ENCODE results near the gene DLGAP1. TPM values are rescaled to one million over a fixed set of nuclear protein-coding genes. Genes with fewer than 3 reads are reported as not detected.

The DLGAP1 gene
- total and polyA plus RNA-seq, 5 donors, result 0.11 to 0.31 (median 0.20) TPM; not detected in 1

DNA sequence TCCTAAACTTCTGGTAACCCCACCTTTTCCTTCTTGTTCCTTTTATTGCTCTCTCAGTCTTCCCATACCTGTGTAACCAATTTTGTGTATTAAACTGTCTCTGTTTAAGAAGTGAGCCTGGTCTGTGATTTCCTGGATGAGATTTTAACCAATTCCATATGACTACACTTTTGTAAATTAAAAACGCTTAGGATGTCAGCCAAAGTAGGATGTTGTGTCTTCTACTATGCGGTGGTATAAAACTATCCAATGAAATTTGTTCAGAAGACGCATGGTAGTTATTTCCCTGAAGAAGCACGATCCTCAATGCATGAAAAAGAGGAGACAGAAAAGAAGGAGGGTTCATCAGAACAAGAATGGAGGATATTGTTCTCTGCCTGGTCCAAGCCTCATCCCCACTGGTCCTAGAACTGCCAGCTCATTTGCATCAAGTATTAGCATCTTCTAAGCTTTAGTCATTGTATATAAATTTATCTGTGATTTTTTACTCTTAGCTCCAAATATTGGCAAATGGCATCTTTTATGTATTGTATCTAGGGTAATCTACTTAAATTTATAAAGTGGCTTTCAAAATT lies 877.7 kb downstream of the DLGAP1 start:
- Histone ChIP-seq H3K27ac (ENCODE audit: low read length) (no peak overlapping the region), H3K4me1 (ENCODE audit: control insufficient read depth, insufficient read depth, low read length) (no peaks in the 10 kb centered on the region), H3K4me3 (ENCODE audit: low read length) (no peak overlapping the region), H3K9me3 (ENCODE audit: control insufficient read depth, low read length) (no peaks in the 10 kb centered on the region), H3K27me3 (ENCODE audit: control insufficient read depth, insufficient read depth) (no peaks in the 10 kb centered on the region)
- intact Hi-C loops (cut with DNase I), result no loop called here
- ATAC-seq (no peak), DNase-seq (no peak)
- WGBS, result 93% methylated on average over 4 of the region's 4 CpGs

DNA sequence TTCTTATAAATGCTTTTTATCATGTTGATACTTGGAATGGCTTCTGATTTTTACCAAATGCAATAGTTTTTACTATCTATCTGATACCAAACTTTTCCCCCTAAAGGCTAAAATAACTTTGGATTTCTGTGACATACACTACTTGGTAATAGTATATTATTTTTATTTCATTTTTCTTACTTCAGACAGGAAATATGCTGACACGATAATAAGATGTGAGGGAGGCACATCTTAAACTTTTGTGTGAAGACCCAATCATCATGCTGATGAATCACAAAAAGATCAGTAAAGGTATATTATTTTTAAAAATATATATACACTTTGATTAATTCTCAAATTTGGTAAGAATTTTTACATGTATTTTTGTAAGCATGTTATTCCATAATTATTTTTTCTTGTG lies 882.3 kb downstream of the DLGAP1 start:
- intact Hi-C loops (cut with DNase I), result no loop called here
- Histone ChIP-seq H3K27ac (ENCODE audit: low read length) (no peak overlapping the region), H3K4me1 (ENCODE audit: control insufficient read depth, insufficient read depth, low read length) (no peaks in the 10 kb centered on the region), H3K4me3 (ENCODE audit: low read length) (no peak overlapping the region), H3K27me3 (ENCODE audit: control insufficient read depth, insufficient read depth) (no peaks in the 10 kb centered on the region), H3K9me3 (ENCODE audit: control insufficient read depth, low read length) (no peaks in the 10 kb centered on the region)
- DNase-seq, result no peak
- 71% methylated on average over 1 of the region's 1 CpG for WGBS
- ATAC-seq, result no peak

DNA sequence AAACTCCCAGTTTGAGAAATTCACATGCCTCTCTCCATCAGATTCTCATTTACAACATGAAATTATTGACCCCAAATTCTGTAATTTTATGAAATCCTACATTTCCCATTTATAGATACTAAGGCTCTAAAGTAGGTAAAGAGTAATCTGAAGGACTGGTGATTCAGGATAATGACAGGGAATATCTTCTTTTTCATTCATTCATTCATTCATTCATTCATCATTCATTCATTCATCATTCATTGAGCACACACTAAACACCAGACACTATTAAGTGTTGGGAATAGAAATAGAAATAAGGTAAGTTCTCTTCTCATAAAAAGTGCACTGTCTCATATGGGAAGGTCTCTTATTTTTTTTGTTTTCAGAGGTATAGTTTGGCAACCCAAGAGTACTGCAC lies 888.3 kb downstream of the DLGAP1 start:
- no peak overlapping the region for H3K4me3 ChIP-seq (ENCODE audit: low read length)
- ATAC-seq (no peak), DNase-seq (no peak)
- H3K27me3 ChIP-seq (ENCODE audit: control insufficient read depth, insufficient read depth), result no peaks in the 10 kb centered on the region
- H3K27ac ChIP-seq (ENCODE audit: low read length), result no peak overlapping the region
- H3K9me3 ChIP-seq (ENCODE audit: control insufficient read depth, low read length), result no peaks in the 10 kb centered on the region
- intact Hi-C loops (cut with DNase I), result no loop called here
- no peaks in the 10 kb centered on the region for H3K4me1 ChIP-seq (ENCODE audit: control insufficient read depth, insufficient read depth, low read length)

DNA sequence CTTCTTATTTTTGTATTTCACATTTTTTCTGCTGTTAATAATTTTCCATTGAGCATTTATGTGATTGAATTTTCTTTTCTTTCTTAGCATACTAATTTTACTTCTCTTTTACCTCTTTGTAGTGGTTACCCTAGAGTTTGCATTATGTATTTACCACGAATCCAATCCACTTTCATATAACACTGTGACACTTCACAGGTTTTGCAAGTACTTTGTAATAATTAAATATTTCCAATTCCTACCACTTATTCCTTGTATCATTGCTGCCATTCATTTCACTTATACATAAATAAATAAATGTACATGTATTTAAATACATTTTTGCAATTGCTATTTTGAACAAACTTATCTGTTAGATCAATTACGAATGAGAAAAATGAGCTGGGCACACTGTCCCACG lies 894.4 kb downstream of the DLGAP1 start:
- no peaks in the 10 kb centered on the region for H3K27me3 ChIP-seq (ENCODE audit: control insufficient read depth, insufficient read depth)
- intact Hi-C loops (cut with DNase I), result no loop called here
- H3K27ac ChIP-seq (ENCODE audit: low read length), result no peak overlapping the region
- H3K4me3 ChIP-seq (ENCODE audit: low read length), result no peak overlapping the region
- DNase-seq (no peak), ATAC-seq (no peak)
- WGBS, result 82% methylated on average over 3 of the region's 3 CpGs
- no peaks in the 10 kb centered on the region for H3K9me3 ChIP-seq (ENCODE audit: control insufficient read depth, low read length)
- H3K4me1 ChIP-seq (ENCODE audit: control insufficient read depth, insufficient read depth, low read length), result no peaks in the 10 kb centered on the region

DNA sequence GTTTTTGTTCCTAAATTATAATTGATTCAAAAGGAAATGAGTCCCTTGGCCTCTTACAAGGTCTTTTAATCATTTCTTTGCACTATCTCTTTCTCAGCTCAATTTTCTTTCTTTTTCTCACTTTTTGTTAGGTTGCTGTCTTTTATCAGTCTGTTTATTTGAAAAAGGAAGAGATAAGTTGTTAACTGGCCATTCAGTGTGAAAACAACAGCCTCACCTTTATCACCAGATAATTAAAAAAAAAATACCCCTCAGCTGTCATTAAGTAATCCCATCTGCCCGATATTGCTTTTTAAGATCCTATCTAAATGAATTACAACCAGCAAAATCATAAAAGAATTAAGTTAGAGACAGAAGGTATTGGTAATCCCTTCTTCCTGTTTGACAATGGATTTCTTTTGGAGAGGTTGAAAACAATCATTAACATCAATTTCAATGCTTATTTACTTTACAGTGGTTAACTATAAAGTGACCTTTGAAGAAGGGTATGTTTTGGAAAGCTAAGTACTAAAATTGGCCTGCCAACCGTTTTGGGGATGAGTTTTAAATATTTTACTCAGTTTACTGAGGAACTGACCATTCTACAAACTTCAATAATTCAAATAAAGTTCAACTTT lies 900.2 kb downstream of the DLGAP1 start:
- no peak for DNase-seq
- Histone ChIP-seq H3K27ac (ENCODE audit: low read length) (no peak overlapping the region), H3K4me3 (ENCODE audit: low read length) (no peak overlapping the region), H3K9me3 (ENCODE audit: control insufficient read depth, low read length) (no peaks in the 10 kb centered on the region), H3K27me3 (ENCODE audit: control insufficient read depth, insufficient read depth) (no peaks in the 10 kb centered on the region), H3K4me1 (ENCODE audit: control insufficient read depth, insufficient read depth, low read length) (no peaks in the 10 kb centered on the region)
- ATAC-seq, result no peak
- WGBS, result 61% methylated on average over 2 of the region's 2 CpGs
- intact Hi-C loops (cut with DNase I), result no loop called here

DNA sequence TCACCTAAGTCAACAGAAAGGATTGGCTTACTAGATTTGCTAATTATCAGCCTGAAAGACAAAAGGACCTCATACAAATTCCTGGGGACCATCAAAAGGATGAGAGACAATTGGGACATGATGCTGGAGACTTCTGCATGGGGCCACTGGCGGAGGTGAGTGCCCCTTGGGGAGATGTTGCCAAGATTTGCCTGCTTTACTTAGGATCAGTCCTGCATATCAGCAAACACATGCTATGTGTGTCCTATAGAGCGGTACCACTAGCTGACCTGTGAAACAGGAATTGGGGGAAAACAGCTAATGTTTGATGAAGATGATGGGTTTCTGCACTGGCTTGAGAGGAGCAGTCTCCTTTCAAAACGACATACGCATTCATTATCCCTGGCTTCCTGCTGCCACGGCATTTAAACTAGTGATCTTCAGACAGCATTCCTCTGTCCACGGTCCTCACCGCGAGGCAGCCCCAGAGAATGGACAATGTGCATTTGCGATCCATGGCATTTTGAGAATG lies 901.0 kb downstream of the DLGAP1 start:
- 43% methylated on average over 9 of the region's 9 CpGs for WGBS
- H3K4me3 ChIP-seq (ENCODE audit: low read length), result no peak overlapping the region
- intact Hi-C loops (cut with DNase I), result no loop called here
- no peak for ATAC-seq
- H3K27me3 ChIP-seq (ENCODE audit: control insufficient read depth, insufficient read depth), result no peaks in the 10 kb centered on the region
- no peaks in the 10 kb centered on the region for H3K9me3 ChIP-seq (ENCODE audit: control insufficient read depth, low read length)
- H3K27ac ChIP-seq (ENCODE audit: low read length), result no peak overlapping the region
- no peaks in the 10 kb centered on the region for H3K4me1 ChIP-seq (ENCODE audit: control insufficient read depth, insufficient read depth, low read length)
- DNase-seq, result no peak

DNA sequence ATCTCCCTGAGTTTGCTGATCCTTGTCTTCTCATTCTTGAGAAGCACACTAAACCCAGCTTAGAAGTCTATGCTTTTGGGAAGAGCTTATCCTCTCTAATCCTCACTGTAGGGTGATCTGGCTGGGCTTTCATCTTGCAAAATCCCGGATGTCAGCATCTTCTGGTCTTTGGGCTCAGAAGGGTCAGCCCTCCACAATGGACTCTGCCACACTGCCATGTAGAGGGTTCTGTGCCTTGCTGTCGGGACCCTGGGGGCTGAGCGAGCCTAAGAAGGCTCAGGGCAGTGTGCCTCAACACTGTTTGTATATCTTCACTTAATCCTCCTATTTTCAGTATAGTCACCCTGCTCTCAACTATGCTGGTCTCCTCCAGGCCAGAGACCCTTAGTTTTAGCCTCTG lies 902.8 kb downstream of the DLGAP1 start:
- DNase-seq (no peak), ATAC-seq (no peak)
- H3K27me3 ChIP-seq (ENCODE audit: control insufficient read depth, insufficient read depth), result no peaks in the 10 kb centered on the region
- no peak overlapping the region for H3K4me3 ChIP-seq (ENCODE audit: low read length)
- intact Hi-C loops (cut with DNase I), result no loop called here
- H3K27ac ChIP-seq (ENCODE audit: low read length), result no peak overlapping the region
- H3K9me3 ChIP-seq (ENCODE audit: control insufficient read depth, low read length), result no peaks in the 10 kb centered on the region
- WGBS, result 83% methylated on average over 3 of the region's 3 CpGs
- no peaks in the 10 kb centered on the region for H3K4me1 ChIP-seq (ENCODE audit: control insufficient read depth, insufficient read depth, low read length)

DNA sequence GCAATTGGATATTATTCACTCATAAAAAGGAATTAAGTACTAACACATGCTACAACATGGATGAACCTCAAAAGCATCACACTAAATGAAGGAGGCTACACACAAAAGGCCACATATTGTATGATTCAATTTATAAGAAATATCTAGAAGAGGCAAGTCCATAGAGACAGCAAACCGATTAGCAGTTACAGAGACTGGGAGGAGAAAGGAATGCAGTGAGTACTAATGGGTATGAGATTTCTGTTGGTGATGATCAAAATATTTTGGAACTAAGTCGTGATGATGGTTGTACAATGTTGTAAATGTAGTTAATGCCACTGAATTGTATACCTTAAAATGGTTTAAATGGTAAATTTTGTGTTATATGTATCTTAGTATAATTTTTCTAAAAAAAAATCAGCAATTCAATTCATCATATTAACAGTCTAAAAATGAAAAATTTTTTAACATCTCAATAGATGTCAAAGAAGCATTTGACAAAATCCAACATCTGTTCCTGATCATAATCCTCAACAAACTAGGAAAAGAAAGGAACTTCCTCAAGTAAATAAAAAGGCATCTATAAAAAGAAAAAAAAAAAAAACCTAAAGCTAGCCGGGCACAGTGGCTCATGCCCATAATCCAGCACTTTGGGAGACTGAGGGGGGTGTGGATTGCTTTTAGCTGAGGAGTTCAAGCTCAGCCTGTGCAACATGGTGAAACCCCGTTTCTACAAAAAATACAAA lies 907.1 kb downstream of the DLGAP1 start:
- DNase-seq (no peak), ATAC-seq (no peak)
- Histone ChIP-seq H3K4me3 (ENCODE audit: low read length) (no peak overlapping the region), H3K27me3 (ENCODE audit: control insufficient read depth, insufficient read depth) (no peaks in the 10 kb centered on the region), H3K27ac (ENCODE audit: low read length) (no peak overlapping the region), H3K4me1 (ENCODE audit: control insufficient read depth, insufficient read depth, low read length) (no peaks in the 10 kb centered on the region), H3K9me3 (ENCODE audit: control insufficient read depth, low read length) (no peaks in the 10 kb centered on the region)
- intact Hi-C loops (cut with DNase I), result no loop called here
- WGBS, result 65% methylated on average over 4 of the region's 4 CpGs

DNA sequence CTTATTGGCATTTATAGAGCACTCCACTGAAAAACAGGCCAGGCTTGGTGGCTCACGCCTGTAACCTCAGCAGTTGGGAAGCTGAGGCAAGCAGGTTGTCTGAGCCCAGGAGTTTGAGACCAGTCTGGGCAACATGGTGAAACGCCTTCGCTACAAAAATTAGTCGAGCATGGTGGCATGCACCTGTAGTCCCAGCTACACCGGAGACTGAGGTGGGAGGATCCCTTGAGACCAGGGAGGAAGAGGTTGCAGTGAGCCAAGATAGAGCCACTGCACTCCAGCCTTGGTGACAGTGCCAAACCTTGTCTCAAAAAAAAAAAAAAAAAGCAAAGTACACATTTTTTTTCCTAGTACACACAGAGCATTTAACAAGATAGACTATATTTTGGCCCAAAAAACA lies 909.0 kb downstream of the DLGAP1 start:
- ATAC-seq, result no peak
- H3K9me3 ChIP-seq (ENCODE audit: control insufficient read depth, low read length), result no peaks in the 10 kb centered on the region
- intact Hi-C loops (cut with DNase I), result no loop called here
- WGBS, result 86% methylated on average over 5 of the region's 5 CpGs
- DNase-seq, result no peak
- no peaks in the 10 kb centered on the region for H3K27me3 ChIP-seq (ENCODE audit: control insufficient read depth, insufficient read depth)
- H3K4me1 ChIP-seq (ENCODE audit: control insufficient read depth, insufficient read depth, low read length), result no peaks in the 10 kb centered on the region
- no peak overlapping the region for H3K4me3 ChIP-seq (ENCODE audit: low read length)
- no peak overlapping the region for H3K27ac ChIP-seq (ENCODE audit: low read length)

DNA sequence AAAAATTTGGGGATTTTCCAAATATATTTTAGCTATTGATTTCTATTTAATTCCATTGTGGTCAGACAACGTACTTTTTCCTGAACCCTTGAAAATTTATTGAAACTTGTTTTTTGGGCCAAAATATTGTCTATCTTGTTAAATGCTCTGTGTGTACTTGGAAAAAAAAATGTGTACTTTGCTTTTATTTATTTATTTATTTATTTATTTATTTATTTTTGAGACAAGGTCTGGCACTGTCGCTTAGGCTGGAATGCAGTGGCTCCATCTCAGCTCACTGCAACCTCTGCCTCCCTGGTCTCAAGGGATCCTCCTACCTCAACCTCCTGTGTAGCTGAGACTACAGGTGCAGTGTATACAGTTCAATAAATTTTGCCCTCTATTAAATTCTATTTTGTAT lies 910.6 kb downstream of the DLGAP1 start:
- Histone ChIP-seq H3K9me3 (ENCODE audit: control insufficient read depth, low read length) (no peaks in the 10 kb centered on the region), H3K27ac (ENCODE audit: low read length) (no peak overlapping the region), H3K4me3 (ENCODE audit: low read length) (no peak overlapping the region), H3K27me3 (ENCODE audit: control insufficient read depth, insufficient read depth) (no peaks in the 10 kb centered on the region), H3K4me1 (ENCODE audit: control insufficient read depth, insufficient read depth, low read length) (no peaks in the 10 kb centered on the region)
- no peak for DNase-seq
- ATAC-seq, result no peak
- intact Hi-C loops (cut with DNase I), result no loop called here
- whole genome bisulfite sequencing, result 96% methylated on average over 2 of the region's 2 CpGs

DNA sequence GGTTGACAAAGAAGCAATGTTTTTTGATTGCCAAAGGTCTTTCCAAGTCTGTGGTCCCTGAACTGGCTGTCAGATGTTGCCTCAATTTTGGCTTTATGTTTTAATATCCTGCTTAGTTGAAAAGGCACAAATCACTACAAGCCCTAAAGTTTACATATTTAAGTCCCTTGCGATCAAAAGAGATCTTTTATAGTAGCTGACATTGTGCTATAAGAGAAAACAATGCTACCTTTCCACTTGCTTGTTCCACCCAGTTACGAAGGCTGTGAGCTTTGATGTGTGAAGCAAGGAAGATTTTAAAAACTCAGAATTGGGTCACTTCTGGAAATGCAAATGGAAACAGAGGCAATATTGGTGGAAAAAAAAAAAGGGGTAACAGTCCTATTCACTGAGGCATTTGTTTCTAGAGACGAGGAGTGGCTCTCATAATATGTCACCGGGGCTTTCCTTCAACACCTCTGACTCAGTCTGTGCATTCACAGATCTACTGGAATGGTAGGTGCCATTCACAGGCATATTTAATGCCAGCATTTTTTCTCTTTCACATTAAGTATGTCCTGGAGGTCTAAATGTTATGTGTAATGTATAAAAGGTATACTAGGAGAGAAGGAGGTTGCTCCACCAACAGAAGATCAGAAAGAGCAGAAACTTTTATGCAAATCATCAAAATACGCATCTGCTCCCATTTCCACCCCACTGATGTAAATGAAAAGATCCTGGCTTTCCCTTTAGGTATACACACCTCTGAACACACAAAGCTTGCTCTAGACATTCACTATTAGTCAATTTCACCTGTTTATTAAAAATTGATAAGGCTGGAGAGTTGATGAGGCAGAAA lies 913.3 kb downstream of the DLGAP1 start:
- intact Hi-C loops (cut with DNase I), result no loop called here
- ATAC-seq (no peak), DNase-seq (no peak)
- Histone ChIP-seq H3K9me3 (ENCODE audit: control insufficient read depth, low read length) (no peaks in the 10 kb centered on the region), H3K27ac (ENCODE audit: low read length) (no peak overlapping the region), H3K27me3 (ENCODE audit: control insufficient read depth, insufficient read depth) (no peaks in the 10 kb centered on the region), H3K4me1 (ENCODE audit: control insufficient read depth, insufficient read depth, low read length) (no peaks in the 10 kb centered on the region), H3K4me3 (ENCODE audit: low read length) (no peak overlapping the region)
- WGBS, result 85% methylated on average over 5 of the region's 5 CpGs
